BLaER1 treated with 17β-estradiol and CSF1 and Interleukin-3, amounts not matched to agents 10 nM and 100 nM (cell line): Measurements from ENCODE around the gene CORO2B.
A peak's percentile ranks its signal among the peaks of the same experiment; 100 is the strongest.

ENCODE experiments used
- H3K27ac ChIP-seq, 11 experiments: shearing (Covaris generic); formaldehyde crosslinking; 2 replicates each; pipeline ENCODE4 v1.8.1; 2022
- H3K27me3 ChIP-seq, 11 experiments: shearing (Covaris generic); formaldehyde crosslinking; 2 replicates each; pipeline ENCODE4 v1.8.1; 2022
- H3K36me3 ChIP-seq, 11 experiments: shearing (Covaris generic); formaldehyde crosslinking; 2 replicates each; pipeline ENCODE4 v1.8.1; 2022
- H3K4me1 ChIP-seq, 10 experiments: shearing (Covaris generic); formaldehyde crosslinking; 2 replicates each; pipeline ENCODE4 v1.8.1; 2022
- H3K4me2 ChIP-seq, 11 experiments: shearing (Covaris generic); formaldehyde crosslinking; 2 replicates each; pipeline ENCODE4 v1.8.1; 2022
- H3K4me3 ChIP-seq, 10 experiments: shearing (Covaris generic); formaldehyde crosslinking; 2 replicates each; pipeline ENCODE4 v1.8.1; 2022
- H3K9ac ChIP-seq, 11 experiments: shearing (Covaris generic); formaldehyde crosslinking; 2 replicates each; pipeline ENCODE4 v1.8.1; 2022
- H3K9me3 ChIP-seq, 11 experiments: shearing (Covaris generic); formaldehyde crosslinking; replicated peaks in 1 of 11; 2 replicates each; pipeline ENCODE4 v1.8.1; 2022
- H4K20me1 ChIP-seq, 11 experiments: shearing (Covaris generic); formaldehyde crosslinking; 2 replicates each; pipeline ENCODE4 v1.8.1; 2022
- Cebpa-rat ChIP-seq, 11 experiments: shearing (Covaris generic); IDR thresholded peaks; 2 replicates each; pipeline ENCODE4 v1.8.1; 2022

The CORO2B gene

DNA sequence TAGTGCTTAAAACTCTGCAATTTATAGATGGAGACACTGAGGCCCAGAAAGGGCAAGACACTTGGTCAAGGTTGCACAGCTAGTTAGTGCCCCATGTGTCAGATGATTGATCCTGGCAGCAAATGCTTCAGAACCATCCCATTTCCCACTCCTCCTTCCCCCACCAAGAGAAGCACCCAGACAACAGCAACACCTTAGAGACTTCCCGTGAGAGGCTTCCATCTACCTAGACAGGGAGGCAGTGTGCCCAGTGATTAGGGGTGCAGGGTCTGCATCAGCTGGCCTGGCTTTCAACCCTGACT is 77.6 kb downstream of the CORO2B start:
- no peak overlapping the region for H3K9ac ChIP-seq
- H3K27ac ChIP-seq = no peak overlapping the region
- H3K4me2 ChIP-seq = no peak overlapping the region
- H3K9me3 ChIP-seq = no peaks in the 10 kb centered on the region
- peaks cover 0 to 13% (median 0%) of the 10 kb centered on the region in 11 experiments; a peak in 3 of 22 replicates for H3K36me3 ChIP-seq
- no peak overlapping the region for H3K4me3 ChIP-seq
- H3K4me1 ChIP-seq = peaks cover 0 to 30% (median 20%) of the 10 kb centered on the region in 10 experiments; a peak in 16 of 20 replicates
- TF ChIP-seq Cebpa-rat (IDR thresholded peaks at IDR 0.05) = no peak
- no peaks in the 10 kb centered on the region for H3K27me3 ChIP-seq
- H4K20me1 ChIP-seq = no peaks in the 10 kb centered on the region; a peak in 2 of 22 replicates

DNA sequence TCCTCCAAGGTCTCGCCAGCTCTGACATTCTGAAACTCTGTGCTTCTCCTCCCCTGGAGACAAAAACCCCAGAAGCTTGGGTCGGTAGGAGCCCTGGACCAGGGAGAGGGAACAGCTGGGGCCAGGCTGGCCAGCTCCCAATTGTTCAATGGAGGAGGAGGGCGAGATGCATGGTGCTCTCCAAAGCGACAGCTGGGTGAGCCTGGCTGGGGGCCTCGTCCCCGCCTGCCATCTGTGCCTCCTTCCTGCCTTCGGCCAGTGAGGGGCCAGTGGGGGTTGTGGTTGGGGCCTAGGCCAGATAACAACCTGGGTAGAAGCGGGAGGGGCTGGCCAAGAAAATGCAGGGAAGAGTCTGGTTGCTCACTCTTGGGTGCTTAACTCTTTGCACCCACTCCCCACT is 79.4 kb downstream of the CORO2B start:
- H3K9ac ChIP-seq = no peak overlapping the region
- no peaks in the 10 kb centered on the region; a peak in 1 of 22 replicates for H4K20me1 ChIP-seq
- peak overlapping the region in 8 of 11 experiments; percentile 46 to 76 (median 61); a peak in 16 of 22 replicates for H3K4me2 ChIP-seq
- H3K4me1 ChIP-seq = peaks cover 0 to 17% (median 12%) of the 10 kb centered on the region in 10 experiments; a peak in 16 of 20 replicates
- H3K4me3 ChIP-seq = no peak overlapping the region
- no peak for TF ChIP-seq Cebpa-rat (IDR thresholded peaks at IDR 0.05)
- H3K27ac ChIP-seq = no peak overlapping the region
- H3K9me3 ChIP-seq = no peaks in the 10 kb centered on the region
- H3K36me3 ChIP-seq = peaks cover 0 to 4% (median 0%) of the 10 kb centered on the region in 11 experiments; a peak in 2 of 22 replicates
- H3K27me3 ChIP-seq = no peaks in the 10 kb centered on the region

DNA sequence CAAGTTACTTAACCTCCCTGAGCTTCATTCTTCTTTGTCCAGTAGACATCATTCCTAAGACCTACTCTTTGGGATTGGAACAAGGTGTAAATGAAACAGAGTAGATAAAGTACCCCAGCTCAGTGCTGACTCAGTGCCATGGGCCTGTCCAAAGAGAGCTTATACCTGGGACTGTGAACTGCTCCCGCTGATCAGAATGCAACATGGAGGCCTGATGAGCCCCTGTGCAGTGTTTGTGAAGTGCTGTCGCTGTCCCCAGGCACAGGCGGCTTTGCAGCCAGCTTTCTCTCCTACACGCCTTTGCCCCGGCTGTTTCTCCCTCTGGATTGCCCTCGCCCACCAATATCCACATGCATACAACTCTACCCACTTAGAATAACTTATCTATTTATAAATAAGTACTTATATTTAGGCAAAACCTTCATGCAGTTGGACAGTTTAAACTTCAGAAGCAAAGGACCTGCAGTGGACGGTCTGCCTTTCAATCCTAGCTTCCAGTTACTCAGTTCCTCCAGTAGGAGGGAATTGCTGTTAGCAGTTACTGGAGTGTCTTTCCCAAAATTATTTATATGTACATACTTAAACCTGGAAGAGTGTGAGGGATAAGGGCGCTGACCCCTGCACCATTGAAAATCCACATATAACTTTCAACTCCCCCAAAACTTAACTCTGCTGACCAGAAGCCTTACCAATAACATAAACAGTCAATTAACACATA is 80.0 kb downstream of the CORO2B start:
- H4K20me1 ChIP-seq = no peaks in the 10 kb centered on the region; a peak in 1 of 22 replicates

DNA sequence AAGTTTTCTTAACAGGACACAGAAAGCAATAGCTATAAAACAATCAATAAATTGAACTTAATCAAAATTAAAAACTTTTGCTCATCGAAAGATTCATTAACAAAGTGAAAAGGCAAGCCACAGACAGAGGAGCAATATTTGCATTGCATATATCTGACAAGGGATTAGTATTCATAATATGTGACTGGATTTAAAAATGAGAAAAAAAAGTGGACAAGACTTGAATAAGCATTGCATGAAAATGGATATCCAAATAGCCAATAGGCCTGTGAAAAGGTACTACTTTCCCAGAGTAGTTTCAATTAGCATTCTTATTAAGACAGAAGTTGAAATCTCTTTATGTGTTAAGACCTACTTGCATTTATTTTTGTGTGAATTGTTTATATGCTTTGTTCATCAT is 84.7 kb downstream of the CORO2B start:
- Histone ChIP-seq H3K9ac (no peak overlapping the region), H3K4me1 (peaks cover 13 to 36% (median 28%) of the 10 kb centered on the region in 10 experiments), H3K9me3 (peaks cover 0 to 6% (median 0%) of the 10 kb centered on the region in 11 experiments; a peak in 1 of 22 replicates), H4K20me1 (no peaks in the 10 kb centered on the region), H3K36me3 (peaks cover 0 to 10% (median 0%) of the 10 kb centered on the region in 11 experiments; a peak in 2 of 22 replicates), H3K4me3 (no peak overlapping the region), H3K27ac (no peak overlapping the region), H3K27me3 (no peaks in the 10 kb centered on the region), H3K4me2 (no peak overlapping the region)
- no peak for TF ChIP-seq Cebpa-rat (IDR thresholded peaks at IDR 0.05)

More for the DNA sequence above, 80.0 kb downstream of the CORO2B start:
- Histone ChIP-seq H3K27ac (no peak overlapping the region), H3K4me2 (peak overlapping the region in 8 of 11 experiments; percentile 46 to 76 (median 61); a peak in 15 of 22 replicates), H3K4me3 (no peak overlapping the region), H3K36me3 (peaks cover 0 to 5% (median 0%) of the 10 kb centered on the region in 11 experiments; a peak in 2 of 22 replicates), H3K27me3 (no peaks in the 10 kb centered on the region), H3K9ac (no peak overlapping the region), H3K9me3 (peaks cover 0 to 4% (median 0%) of the 10 kb centered on the region in 11 experiments; a peak in 1 of 22 replicates), H3K4me1 (peaks cover 0 to 17% (median 12%) of the 10 kb centered on the region in 10 experiments; a peak in 16 of 20 replicates)
- TF ChIP-seq Cebpa-rat (IDR thresholded peaks at IDR 0.05) = no peak

DNA sequence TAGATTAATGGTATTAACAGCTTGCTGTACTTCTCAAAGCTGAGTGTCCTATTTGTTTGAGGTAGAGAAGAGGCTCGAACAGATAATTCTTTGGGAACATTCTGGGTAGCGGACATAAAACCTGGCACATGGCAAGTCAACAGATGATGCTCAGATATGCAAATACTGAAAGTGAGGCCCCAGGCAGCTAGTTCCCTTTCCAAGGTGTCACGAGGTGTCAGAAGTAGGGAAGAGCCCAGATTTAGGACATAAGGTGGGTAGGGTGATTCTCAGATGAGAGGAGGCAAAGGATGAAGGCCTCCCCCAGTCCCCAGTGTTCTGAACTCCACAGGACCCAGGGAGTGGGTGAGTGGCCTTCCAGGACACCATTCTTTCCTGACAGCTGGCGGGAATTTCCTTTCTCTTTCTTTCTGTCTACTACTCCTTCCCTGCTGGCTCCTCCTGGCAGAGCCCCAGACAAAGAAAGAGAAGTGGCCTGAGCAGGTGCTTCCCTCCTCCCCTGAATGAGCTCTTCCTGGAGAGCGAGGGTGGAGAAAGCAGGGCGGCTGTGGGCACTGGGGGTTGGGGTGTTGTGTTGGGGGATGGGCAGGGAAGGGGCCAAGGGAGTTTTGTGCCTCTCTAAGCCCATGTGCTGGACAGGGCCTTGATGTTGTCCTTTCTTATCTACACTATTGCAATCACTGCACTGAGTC is 87.5 kb downstream of the CORO2B start:
- peaks cover 0 to 10% (median 0%) of the 10 kb centered on the region in 11 experiments; a peak in 1 of 22 replicates for H3K36me3 ChIP-seq
- H3K9me3 ChIP-seq = peaks cover 0 to 6% (median 0%) of the 10 kb centered on the region in 11 experiments; a peak in 1 of 22 replicates
- peak overlapping the region in 7 of 11 experiments; percentile 34 to 68 (median 52); a peak in 12 of 22 replicates for H3K9ac ChIP-seq
- H3K4me3 ChIP-seq = no peak overlapping the region; a peak in 1 of 20 replicates
- TF ChIP-seq Cebpa-rat (IDR thresholded peaks at IDR 0.05) = no peak
- no peaks in the 10 kb centered on the region for H3K27me3 ChIP-seq
- peak overlapping the region; percentile 42 to 92 (median 79) for H3K4me2 ChIP-seq
- peak overlapping the region in 8 of 11 experiments; percentile 51 to 84 (median 78); a peak in 15 of 22 replicates for H3K27ac ChIP-seq
- H4K20me1 ChIP-seq = no peaks in the 10 kb centered on the region
- peaks cover 13 to 45% (median 33%) of the 10 kb centered on the region in 10 experiments for H3K4me1 ChIP-seq

DNA sequence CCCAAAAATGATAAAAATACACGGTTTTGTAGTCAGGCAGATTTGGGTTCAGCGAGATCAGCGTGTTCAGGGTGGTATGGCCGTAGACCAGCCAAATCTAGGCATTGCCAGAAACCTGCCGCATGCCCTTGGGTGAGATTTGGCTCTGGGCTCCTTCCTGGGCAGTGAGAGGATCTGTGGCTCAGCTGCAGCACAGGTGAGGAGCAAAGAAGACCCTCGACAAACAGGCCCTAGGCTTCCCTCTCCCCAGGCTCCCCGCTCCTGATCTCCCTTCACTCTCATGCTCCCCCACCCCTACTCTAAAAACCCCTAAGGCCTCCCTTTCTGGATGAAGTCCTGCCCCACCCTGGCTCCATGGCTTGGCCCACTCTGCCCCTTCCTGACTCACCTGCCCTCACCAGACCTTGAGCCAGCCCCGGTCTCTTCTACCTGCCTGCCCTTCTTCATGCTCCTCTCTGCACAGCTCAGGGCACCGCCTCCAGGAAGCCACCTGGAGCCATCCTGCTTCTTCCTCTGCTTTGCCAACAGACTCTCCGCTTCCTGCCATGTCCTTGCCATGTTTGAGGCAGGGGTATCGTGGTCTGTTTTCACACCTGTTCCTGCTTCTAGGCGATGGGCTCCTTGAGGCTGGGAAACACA is 88.1 kb downstream of the CORO2B start:
- Histone ChIP-seq H3K27ac (peak overlapping the region in 8 of 11 experiments; percentile 51 to 84 (median 78); a peak in 16 of 22 replicates), H3K9ac (peak overlapping the region in 7 of 11 experiments; percentile 34 to 68 (median 52); a peak in 11 of 22 replicates), H3K36me3 (peaks cover 0 to 10% (median 0%) of the 10 kb centered on the region in 11 experiments; a peak in 1 of 22 replicates), H3K9me3 (peaks cover 0 to 6% (median 0%) of the 10 kb centered on the region in 11 experiments; a peak in 1 of 22 replicates), H3K4me3 (peak overlapping the region in 1 of 10 experiments; percentile 5; a peak in 2 of 20 replicates), H3K4me1 (peaks cover 13 to 45% (median 33%) of the 10 kb centered on the region in 10 experiments), H3K27me3 (no peaks in the 10 kb centered on the region), H3K4me2 (peak overlapping the region; percentile 42 to 92 (median 79); a peak in 21 of 22 replicates), H4K20me1 (no peaks in the 10 kb centered on the region)
- TF ChIP-seq Cebpa-rat (IDR thresholded peaks at IDR 0.05) = no peak

DNA sequence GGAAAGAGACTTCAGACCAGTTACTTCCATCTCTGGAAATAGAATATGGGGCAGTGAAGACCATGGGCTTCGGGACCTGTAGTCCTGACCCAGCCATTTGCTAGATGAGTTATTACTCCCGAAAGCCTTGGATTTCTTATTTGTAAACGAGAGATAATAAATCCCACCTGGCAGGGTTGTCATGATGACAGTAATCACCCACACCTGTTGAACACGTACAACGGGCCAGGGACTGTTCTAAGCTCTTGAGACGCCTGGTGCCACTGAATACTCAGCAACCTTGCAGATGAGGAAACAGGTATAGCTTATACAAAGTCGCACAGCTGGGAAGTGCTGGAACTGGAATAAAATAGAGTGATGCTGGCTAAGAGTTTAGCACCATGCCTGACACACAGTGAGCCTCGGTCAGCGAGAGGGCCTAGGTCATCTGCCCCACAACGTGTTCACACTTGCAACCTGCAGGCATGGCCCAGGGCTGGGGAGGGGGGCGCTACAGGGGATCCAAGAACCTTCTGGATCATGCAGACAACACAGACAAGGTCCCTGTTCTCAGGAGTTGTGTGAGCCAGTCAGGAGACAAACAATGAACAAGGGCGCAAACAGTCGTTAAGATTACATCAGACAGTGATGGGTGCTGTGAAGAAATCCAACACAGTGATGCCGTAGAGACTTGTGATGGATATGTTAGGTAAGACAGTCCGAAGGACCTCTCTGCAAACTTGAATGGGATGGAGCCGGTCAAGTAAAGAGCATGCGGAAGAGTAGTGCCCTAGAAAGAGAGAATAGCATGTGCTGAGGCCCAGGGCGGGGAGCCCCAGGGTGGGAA is 89.2 kb downstream of the CORO2B start:
- TF ChIP-seq Cebpa-rat (IDR thresholded peaks at IDR 0.05) = no peak

More for the DNA sequence above, 89.2 kb downstream of the CORO2B start:
- H3K4me3 ChIP-seq = no peak overlapping the region
- H3K9ac ChIP-seq = no peak overlapping the region
- H4K20me1 ChIP-seq = no peaks in the 10 kb centered on the region
- peaks cover 0 to 10% (median 0%) of the 10 kb centered on the region in 11 experiments; a peak in 1 of 22 replicates for H3K36me3 ChIP-seq
- peaks cover 13 to 53% (median 38%) of the 10 kb centered on the region in 10 experiments for H3K4me1 ChIP-seq
- peaks cover 0 to 6% (median 0%) of the 10 kb centered on the region in 11 experiments; a peak in 1 of 22 replicates for H3K9me3 ChIP-seq
- peak overlapping the region in 4 of 11 experiments; percentile 69 to 84 (median 80); a peak in 7 of 22 replicates for H3K27ac ChIP-seq
- H3K4me2 ChIP-seq = peak overlapping the region in 7 of 11 experiments; percentile 42 to 92 (median 81); a peak in 9 of 22 replicates
- no peaks in the 10 kb centered on the region for H3K27me3 ChIP-seq
